Natural killer cell treated with Interleukin-12 subunit alpha and Interleukin-12 subunit beta and Interleukin-15 and Interleukin-18, amount 100 ng/mL, for 72 hours (primary cell): ENCODE data around the gene ZNF664. TPM values are rescaled to one million over a fixed set of nuclear protein-coding genes. Genes with fewer than 3 reads are reported as not detected.

Experiments
- ATAC-seq, 2 donors: fragments of 150-1000 bp; cut with Tn5 transposase in 1 of 2; sonication (Bioruptor Pico), chemical (Tn5 transposase) in 1 of 2; 2 replicates each; pipeline ENCODE4 v1.10.0; 2021
- DNase-seq: peaks from one replicate; pipeline ENCODE4 v3.0.0; 2022; ENCODE audit warnings: low spot score
- H3K27ac Mint-ChIP-seq, 2 donors: 1 replicate in 1 of 2; 2 replicates in 1 of 2; pipeline ENCODE4 v1.8.0; 2022; ENCODE audit warnings: mixed read lengths in 2 of 2, mild to moderate bottlenecking in 1 of 2, moderate library complexity in 1 of 2
- H3K27me3 Mint-ChIP-seq, 2 donors: 1 replicate in 1 of 2; 2 replicates in 1 of 2; pipeline ENCODE4 v1.8.0; 2022; ENCODE audit warnings: mixed read lengths in 2 of 2
- H3K36me3 Mint-ChIP-seq: one replicate; pipeline ENCODE4 v1.8.0; 2022; ENCODE audit warnings: mixed read lengths
- H3K4me1 Mint-ChIP-seq, 2 donors: 1 replicate in 1 of 2; 2 replicates in 1 of 2; pipeline ENCODE4 v1.8.0; 2022; ENCODE audit warnings: low read depth in 2 of 2, mixed read lengths in 2 of 2, mild to moderate bottlenecking in 1 of 2
- H3K4me3 Mint-ChIP-seq: one replicate; pipeline ENCODE4 v1.8.0; 2022; ENCODE audit warnings: mixed read lengths
- H3K9me3 Mint-ChIP-seq: 2 replicates; pipeline ENCODE4 v1.8.0; 2022; ENCODE audit warnings: mixed read lengths
- total RNA-seq, 2 donors: library from RNA; stranded (reverse); gene quantifications; one replicate each; pipeline ENCODE4 v1.2.3, GENCODE V29; 2022

Gene ZNF664
- total RNA-seq, 2 donors from 2014 or later: 41.0 to 45.5 TPM

GRCh38 chr12:123973552-123974341 lies 732 bp downstream of the ZNF664 start:
- peaks cover 7% of the 10 kb centered on the region for H3K36me3 Mint-ChIP-seq
- DNase-seq (no peak), ATAC-seq (no peak)

GRCh38 chr12:123976227-123976826 lies 3.3 kb downstream of the ZNF664 start:
- Mint-ChIP-seq H3K9me3 (no peaks in the 10 kb centered on the region), H3K27me3 (no peaks in the 10 kb centered on the region), H3K4me1 (peaks cover 9 to 17% of the 10 kb centered on the region in 2 donors), H3K27ac (no peak overlapping the region), H3K4me3 (no peak overlapping the region), H3K36me3 (peaks cover 7% of the 10 kb centered on the region)
- no peak for DNase-seq
- ATAC-seq: no peak

More at GRCh38 chr12:123973552-123974341, 732 bp downstream of the ZNF664 start:
- peak overlapping the region; percentile 95 for H3K4me3 Mint-ChIP-seq
- H3K4me1 Mint-ChIP-seq: peaks cover 9 to 26% of the 10 kb centered on the region in 2 donors
- no peaks in the 10 kb centered on the region for H3K9me3 Mint-ChIP-seq
- no peaks in the 10 kb centered on the region for H3K27me3 Mint-ChIP-seq
- H3K27ac Mint-ChIP-seq: peak overlapping the region; percentile 65 to 93

GRCh38 chr12:123979566-123979965 lies 6.6 kb downstream of the ZNF664 start:
- H3K27ac Mint-ChIP-seq: no peak overlapping the region
- ATAC-seq (no peak), DNase-seq (no peak)
- peaks cover 4 to 15% of the 10 kb centered on the region in 2 donors for H3K4me1 Mint-ChIP-seq
- H3K36me3 Mint-ChIP-seq: peaks cover 7% of the 10 kb centered on the region
- H3K4me3 Mint-ChIP-seq: no peak overlapping the region
- H3K27me3 Mint-ChIP-seq: no peaks in the 10 kb centered on the region
- H3K9me3 Mint-ChIP-seq: no peaks in the 10 kb centered on the region

DNA sequence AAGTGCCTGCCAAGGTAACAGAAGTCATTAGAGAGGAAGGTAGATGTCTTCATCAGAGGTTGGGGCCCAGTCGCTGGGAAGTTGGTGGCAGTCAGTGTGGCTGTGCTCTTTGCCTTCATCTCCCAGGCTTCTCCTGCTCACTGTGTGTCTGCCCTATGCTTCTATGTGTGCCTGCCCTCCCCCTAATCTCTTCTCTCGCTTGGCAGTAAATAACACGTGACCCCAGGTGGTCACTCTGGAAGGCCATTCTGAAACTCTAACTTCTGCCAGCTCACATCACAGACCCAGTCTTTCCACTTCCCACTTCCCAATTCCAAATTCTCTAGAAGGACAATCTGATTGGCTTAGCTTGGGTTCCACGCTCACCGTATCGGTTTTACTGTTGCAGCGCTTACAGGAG lies 9.3 kb downstream of the ZNF664 start:
- DNase-seq: no peak
- Mint-ChIP-seq H3K4me3 (no peak overlapping the region), H3K27me3 (no peaks in the 10 kb centered on the region), H3K36me3 (no peaks in the 10 kb centered on the region), H3K27ac (no peak overlapping the region), H3K4me1 (peaks cover 9 to 23% of the 10 kb centered on the region in 2 donors), H3K9me3 (no peaks in the 10 kb centered on the region)
- ATAC-seq: no peak

- H3K4me1 Mint-ChIP-seq: peaks cover 17 to 30% of the 10 kb centered on the region in 2 donors
- no peak overlapping the region for H3K27ac Mint-ChIP-seq
- H3K9me3 Mint-ChIP-seq: no peaks in the 10 kb centered on the region
- no peak overlapping the region for H3K4me3 Mint-ChIP-seq
- no peak for DNase-seq
- H3K27me3 Mint-ChIP-seq: no peaks in the 10 kb centered on the region
- peaks cover 11% of the 10 kb centered on the region for H3K36me3 Mint-ChIP-seq
- peak; percentile 63 to 78 for ATAC-seq
Observed at GRCh38 chr12:123983822-123984485, 10.9 kb downstream of the ZNF664 start.

DNA sequence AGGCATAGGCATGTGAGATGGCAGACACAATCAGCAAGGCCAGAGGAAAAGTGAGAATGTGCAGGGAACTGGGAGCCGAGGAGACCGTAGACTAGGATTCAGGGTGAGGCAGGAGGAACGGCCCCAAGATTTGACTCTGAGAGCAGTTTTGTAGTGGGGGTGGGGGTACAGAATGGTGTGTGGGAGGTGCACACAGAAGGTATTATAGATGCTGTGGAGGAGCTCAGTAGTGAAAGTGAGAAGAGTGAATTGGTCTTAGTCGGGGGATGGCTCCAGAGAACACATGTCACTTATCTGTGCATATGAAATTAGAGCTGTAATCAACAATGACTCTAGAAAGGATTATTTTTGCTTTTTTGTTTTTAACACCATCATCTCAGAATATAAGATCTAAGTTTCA lies 11.9 kb downstream of the ZNF664 start:
- Mint-ChIP-seq H3K4me1 (peaks cover 21 to 34% of the 10 kb centered on the region in 2 donors), H3K27ac (no peak overlapping the region), H3K27me3 (no peaks in the 10 kb centered on the region), H3K36me3 (peaks cover 16% of the 10 kb centered on the region), H3K9me3 (no peaks in the 10 kb centered on the region), H3K4me3 (no peak overlapping the region)
- DNase-seq (no peak), ATAC-seq (no peak)

DNA sequence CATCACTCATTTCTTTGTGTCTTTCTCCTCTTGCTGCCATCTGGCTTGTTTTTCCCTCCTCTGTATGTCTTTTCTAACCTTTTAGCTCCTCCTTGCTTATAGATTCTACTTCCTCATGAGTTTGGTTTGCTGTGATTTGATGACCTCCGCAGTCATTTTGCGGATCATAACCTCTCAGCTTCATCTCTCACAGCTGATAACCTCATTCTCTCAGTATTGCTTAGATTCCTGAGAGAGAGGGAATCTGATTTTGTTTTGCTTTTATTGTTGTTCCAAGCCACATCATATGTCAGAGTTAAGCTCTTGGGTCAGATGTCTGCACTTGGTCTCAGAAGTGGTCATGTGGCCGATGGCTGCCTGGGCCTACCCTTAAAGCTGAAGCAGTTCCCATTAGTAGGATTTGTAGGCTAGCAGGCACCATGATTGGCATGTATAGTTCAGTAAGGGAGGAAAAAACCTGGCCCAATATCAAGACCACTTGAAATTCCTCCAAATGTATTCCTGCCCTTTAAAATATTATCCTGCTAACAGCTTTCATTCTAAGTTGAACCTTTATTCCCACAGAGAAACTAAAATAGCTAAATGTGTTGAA lies 13.5 kb downstream of the ZNF664 start:
- no peaks in the 10 kb centered on the region for H3K27me3 Mint-ChIP-seq
- ATAC-seq (no peak), DNase-seq (no peak)
- no peak overlapping the region for H3K4me3 Mint-ChIP-seq
- no peaks in the 10 kb centered on the region for H3K9me3 Mint-ChIP-seq
- H3K4me1 Mint-ChIP-seq: peaks cover 30 to 34% of the 10 kb centered on the region in 2 donors
- H3K27ac Mint-ChIP-seq: no peak overlapping the region
- peaks cover 21% of the 10 kb centered on the region for H3K36me3 Mint-ChIP-seq

- peaks cover 21% of the 10 kb centered on the region for H3K36me3 Mint-ChIP-seq
- DNase-seq (no peak), ATAC-seq (no peak)
- no peak overlapping the region for H3K27ac Mint-ChIP-seq
- no peaks in the 10 kb centered on the region for H3K27me3 Mint-ChIP-seq
- H3K4me1 Mint-ChIP-seq: peaks cover 30 to 34% of the 10 kb centered on the region in 2 donors
- H3K4me3 Mint-ChIP-seq: no peak overlapping the region
- no peaks in the 10 kb centered on the region for H3K9me3 Mint-ChIP-seq
Observed at GRCh38 chr12:123987022-123987421, 14.0 kb downstream of the ZNF664 start.

GRCh38 chr12:123989168-123989567 lies 16.2 kb downstream of the ZNF664 start:
- Mint-ChIP-seq H3K36me3 (peaks cover 21% of the 10 kb centered on the region), H3K27me3 (no peaks in the 10 kb centered on the region), H3K4me3 (no peak overlapping the region), H3K27ac (peak overlapping the region in 1 of 2 donors; percentile 28), H3K9me3 (no peaks in the 10 kb centered on the region), H3K4me1 (peaks cover 26 to 32% of the 10 kb centered on the region in 2 donors)
- ATAC-seq (no peak), DNase-seq (no peak)

DNA sequence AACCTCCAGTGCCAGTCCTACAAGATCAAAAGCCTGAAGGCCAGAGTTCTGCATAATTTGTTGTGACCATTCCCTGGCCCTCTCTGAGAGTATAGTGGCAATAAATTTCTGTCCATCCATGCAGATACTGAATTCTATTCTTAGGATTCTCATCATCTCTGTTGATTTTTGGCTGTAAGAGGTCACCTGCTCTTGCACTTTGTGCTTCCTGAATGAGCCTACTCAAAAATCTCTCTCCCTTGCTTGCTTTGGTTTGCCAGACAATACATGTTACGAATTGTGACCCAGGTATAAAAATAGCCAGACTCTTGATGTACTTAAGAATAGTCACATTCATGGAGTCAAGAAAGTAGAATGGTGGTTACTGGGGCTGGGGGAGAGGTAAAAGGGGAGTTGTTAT lies 16.7 kb downstream of the ZNF664 start:
- ATAC-seq: no peak
- Mint-ChIP-seq H3K27ac (no peak overlapping the region), H3K4me1 (peaks cover 28 to 32% of the 10 kb centered on the region in 2 donors), H3K9me3 (no peaks in the 10 kb centered on the region), H3K4me3 (no peak overlapping the region), H3K36me3 (peaks cover 21% of the 10 kb centered on the region), H3K27me3 (no peaks in the 10 kb centered on the region)
- no peak for DNase-seq

DNA sequence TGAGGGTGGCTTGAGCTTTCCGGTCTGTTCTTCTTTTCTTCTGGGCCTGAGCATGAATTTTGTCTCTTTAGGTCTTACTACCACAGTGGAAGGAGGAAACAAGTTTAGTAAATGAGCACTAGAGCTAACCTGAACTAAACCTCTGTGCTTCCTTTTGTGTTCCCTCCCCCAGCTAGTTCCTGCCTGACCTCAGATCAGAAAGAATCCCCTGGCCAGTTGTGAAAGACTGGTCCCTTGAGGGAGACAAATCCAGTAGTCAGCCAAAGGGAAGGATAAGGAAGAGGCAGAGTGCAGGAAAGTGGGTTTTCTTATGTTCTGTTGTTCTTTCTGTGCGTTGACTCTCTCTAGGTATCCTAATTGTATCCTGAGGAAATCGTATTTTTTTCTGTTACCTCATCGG lies 17.5 kb downstream of the ZNF664 start:
- Mint-ChIP-seq H3K27ac (peak overlapping the region in 1 of 2 donors; percentile 20), H3K36me3 (peaks cover 21% of the 10 kb centered on the region), H3K4me3 (no peak overlapping the region), H3K9me3 (no peaks in the 10 kb centered on the region), H3K4me1 (peaks cover 33 to 38% of the 10 kb centered on the region in 2 donors), H3K27me3 (no peaks in the 10 kb centered on the region)
- no peak for DNase-seq
- no peak for ATAC-seq

DNA sequence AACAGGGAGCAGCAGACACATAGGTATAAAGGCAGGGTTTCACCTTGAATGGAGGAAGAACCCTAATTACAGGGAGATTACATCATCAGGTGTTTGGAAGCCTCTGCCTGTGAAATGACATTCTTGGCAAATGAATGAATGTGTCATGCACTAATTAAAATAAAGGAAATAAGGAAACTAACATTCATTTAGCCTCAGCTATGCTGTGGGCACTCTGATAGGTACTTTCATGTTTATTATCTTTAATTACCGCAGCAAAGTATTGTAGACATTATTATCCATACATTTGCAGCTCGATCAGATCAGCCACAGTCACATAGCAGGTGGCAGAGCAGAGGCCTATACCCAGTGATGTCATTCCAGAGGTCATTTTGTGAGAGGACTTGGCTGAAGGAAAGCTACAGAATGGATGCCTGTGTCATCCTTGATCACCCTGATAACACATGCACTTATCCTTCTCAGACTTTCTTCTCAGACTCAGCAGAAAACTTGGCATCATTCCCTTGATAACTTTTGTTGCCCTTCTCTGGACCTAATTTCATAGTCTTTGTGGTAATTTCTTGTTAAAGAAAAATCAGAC lies 18.4 kb downstream of the ZNF664 start:
- Mint-ChIP-seq H3K27ac (no peak overlapping the region), H3K27me3 (no peaks in the 10 kb centered on the region), H3K4me1 (peaks cover 43 to 45% of the 10 kb centered on the region in 2 donors), H3K36me3 (peaks cover 21% of the 10 kb centered on the region), H3K4me3 (no peak overlapping the region), H3K9me3 (no peaks in the 10 kb centered on the region)
- no peak for DNase-seq
- ATAC-seq: no peak

DNA sequence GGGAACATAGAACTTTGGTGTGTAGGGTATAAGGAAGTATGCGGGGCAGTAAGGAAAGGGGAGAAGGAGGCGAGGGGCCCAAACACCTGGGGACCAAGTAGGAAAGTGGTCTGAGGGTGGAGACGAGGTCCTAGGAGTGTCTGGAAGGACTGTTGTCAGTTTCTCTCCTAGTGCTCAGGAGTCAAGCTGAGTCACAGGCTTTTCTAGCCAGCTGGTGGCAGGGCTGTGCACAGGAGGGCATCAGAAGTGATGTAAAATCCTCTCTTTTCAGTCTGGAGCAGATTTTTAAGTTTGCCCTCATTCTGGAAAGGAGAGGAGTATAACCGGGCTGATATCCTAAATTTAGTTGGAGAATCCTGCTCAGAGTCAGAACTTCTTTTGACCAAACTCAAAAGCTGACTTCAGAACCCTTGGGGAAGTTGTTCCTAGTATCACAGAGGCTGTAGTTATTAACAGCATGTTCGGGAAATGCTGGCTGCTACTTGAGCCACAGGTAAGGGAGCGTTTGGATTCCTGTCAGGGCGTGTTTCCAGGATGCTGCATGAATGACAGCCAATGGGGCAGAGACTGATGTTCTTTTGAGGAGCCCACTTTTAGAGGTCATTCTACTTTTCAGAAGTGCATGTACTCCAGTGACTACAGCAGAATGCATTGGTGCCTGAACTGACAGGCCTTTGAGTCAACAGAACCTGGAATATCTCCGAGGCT lies 19.3 kb downstream of the ZNF664 start:
- H3K4me3 Mint-ChIP-seq: no peak overlapping the region
- ATAC-seq (no peak), DNase-seq (no peak)
- no peaks in the 10 kb centered on the region for H3K27me3 Mint-ChIP-seq
- peaks cover 47 to 50% of the 10 kb centered on the region in 2 donors for H3K4me1 Mint-ChIP-seq
- H3K27ac Mint-ChIP-seq: no peak overlapping the region
- H3K36me3 Mint-ChIP-seq: peaks cover 21% of the 10 kb centered on the region
- H3K9me3 Mint-ChIP-seq: no peaks in the 10 kb centered on the region
